NK-92 (cell line): ENCODE measurements around the gene MTUS2.

Source experiments
- DNase-seq: peaks from one replicate; lab custom pipeline; 2025; ENCODE audit not compliant: unreplicated experiment; lab: John Stamatoyannopoulos, UW

MTUS2 gene

DNA sequence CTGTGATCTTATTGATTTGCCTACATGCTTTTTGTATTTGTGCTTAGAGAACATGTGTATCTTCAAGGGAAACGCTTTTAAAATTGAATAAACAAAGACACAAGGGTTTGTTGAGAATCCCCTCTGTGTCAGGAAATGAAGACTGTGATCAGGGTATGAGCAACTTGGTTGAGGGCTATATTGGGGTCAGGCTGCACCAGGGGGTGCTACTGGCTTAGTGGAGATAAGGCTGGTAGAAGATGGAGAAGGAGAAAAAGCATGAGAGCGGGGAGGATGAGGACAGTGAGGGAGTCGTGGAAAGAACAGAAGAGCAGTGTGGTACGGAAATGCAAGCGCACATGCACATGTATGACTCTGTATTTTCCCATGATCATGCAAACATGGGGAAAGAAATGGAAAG, 201.6 kb downstream of the MTUS2 start:
- DNase-seq, result no peak

DNA sequence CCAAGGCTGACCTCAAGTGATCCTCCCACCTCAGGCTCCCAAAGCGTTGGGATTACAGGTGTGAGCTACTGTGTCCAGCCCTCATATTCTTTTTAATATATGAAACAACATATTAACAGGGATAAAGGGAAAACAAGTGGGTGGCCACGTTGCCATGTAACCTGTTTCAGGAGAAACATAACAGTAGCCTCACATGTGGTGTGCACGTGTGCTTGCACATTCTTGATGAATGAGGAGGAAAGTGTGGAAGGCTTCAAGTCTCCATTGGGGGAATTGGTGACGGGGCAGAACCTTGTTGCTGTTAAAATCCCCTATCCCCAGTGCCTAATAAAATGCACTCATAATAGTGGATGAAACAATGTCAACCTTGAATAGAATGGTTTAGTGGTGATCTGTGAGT, 202.3 kb downstream of the MTUS2 start:
- DNase-seq, result no peak

DNA sequence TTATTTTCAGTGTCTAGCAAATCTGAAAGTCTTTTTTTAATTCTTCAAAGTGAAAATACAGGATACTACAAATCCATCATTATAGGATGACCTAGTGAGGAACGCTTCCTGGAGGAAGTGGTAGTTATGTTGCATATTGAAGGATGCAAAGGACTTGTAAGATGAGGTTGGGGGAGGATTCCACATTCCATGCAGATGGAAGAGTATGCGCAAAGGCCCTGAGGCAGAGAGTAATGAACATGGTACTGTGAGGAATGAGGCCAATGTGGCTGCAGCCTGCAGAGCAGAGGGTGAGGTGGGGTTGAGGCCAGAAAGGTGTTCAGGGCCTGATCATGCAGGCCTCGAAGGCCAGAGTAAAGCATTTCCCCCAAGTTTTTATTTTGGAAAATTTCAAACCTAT, 202.8 kb downstream of the MTUS2 start:
- no peak for DNase-seq

DNA sequence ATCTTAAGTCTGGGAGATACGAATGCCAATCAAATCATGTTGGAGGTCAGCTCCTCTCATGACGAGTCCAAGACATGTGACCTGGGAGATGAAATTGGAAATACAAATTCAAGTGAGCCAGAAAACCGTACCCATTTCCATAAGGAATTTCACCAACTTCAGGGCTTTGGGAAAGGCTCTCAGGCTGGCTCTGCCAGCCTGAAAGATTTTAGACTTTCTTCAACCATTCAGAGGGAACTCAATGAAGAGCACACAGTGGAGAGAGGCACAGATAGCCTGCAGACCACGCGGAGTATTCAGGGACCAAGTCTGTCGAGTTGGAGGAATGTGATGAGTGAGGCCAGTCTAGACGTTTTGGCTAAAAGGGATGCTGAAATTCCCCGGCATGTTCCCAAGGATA, 204.6 kb downstream of the MTUS2 start:
- no peak for DNase-seq

DNA sequence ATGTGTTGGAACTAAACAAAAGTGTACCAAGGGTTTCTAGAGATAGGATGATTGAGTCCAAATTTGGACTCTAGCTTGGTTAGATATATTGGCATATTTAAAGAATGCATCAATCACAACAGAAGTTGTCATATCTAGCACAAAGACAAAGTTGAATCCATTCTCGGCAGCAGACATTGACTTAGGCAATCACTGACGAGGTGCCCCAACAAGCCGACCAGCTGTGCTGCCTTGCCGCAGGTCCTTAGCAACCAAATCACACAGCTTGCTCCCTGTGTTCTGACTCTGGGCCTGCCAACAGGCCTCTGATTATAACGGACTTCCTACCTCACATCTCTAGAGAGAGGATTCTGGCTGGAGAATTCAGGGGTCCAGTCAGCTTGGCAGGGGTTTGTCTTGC, 208.7 kb downstream of the MTUS2 start:
- DNase-seq, result no peak

DNA sequence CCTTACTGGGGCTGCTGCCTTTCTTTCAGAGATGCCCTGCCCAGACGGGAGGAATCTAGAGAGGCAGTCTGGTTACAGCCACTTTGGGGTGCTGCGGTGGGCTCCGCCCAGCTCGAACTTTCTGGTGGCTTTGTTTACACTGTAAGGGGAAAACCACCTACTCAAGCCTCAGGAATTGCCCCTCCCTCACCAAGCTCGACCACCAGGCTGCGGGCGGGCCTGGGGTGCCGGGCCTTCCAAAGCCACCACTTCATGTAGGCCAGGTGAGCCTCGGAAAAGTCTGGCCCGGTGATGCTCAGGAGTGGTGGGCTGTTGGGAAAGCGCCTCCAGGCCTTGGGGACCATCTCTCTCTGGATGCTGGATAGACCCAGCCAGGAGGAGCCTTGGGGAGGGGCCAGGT, 218.6 kb downstream of the MTUS2 start:
- DNase-seq, result no peak

DNA sequence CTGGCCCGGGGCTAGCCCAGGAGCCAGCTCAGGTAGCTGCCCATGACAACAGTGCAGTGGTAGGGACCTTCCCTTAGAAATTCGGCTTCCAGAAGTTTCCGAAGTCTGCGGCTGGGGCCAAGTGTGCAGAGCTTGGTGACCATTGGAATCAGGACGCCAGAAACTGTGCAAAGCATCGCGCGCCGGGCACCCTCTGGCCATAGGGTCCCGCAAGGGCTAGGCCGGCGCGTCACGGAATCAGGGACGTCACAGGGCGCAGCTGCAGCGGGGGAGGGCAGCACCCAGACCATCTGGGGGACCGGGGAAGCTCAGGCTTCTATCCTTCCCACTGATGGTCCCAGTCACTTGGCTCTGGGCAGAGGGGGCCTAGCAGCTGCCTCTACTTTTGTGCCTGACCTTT, 219.1 kb downstream of the MTUS2 start:
- DNase-seq, result no peak

DNA sequence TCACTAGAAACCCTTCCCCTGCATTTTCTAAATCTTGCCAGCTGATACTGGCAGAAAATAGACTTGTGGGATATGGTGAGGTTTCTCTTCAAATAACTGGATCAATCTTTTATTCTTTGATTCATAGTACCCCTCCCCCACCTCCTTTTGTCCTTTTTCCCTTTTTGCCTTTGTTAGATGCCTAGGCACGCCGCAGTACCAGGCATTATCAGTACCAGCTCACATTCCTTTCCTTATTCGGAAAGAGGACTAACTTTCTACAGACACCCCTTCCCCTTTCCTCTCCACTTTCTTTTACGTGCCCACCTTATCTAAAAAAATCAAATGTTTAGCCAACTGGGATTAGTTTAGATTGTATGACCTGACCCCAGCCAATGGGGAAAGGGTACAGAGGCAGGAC, 226.4 kb downstream of the MTUS2 start:
- DNase-seq, result no peak

DNA sequence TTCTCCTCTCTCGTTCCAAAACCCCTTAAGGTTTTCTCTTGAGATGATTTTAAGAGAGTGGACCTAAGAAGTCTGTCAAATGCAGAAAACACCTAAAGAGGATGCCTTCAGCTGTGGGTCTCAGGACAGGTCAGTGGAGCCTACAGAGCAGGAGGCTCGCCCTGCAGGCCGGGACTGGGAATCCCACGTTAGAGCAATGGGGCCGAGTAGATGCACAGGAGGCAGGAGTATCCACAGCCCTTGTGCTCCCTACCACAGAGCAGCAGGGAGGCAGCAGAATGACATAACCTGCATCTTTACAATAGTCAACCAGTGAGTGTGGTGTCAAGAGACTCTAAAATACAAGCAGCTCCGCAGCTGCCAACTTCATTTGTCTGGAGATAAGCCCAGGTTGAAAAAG, 229.4 kb downstream of the MTUS2 start:
- no peak for DNase-seq

DNA sequence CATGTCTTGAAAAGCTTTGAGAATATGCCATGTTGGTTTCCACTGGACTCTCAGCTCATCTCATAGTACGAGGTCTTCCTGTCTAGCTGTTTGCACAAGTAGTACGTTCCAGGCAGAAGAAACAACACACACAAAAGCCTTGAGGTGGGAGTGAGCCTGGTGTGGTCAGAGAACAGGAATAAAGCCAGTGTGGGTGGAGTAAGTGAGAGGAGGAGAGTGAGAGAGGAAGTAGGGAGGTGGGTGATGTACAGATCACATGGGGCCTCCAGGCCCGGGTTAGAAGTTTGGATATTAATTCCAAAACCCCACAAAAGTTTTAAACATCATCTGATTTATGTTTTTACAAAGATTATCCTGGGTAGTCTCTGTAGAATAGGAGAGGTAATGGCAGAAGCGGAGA, 230.6 kb downstream of the MTUS2 start:
- no peak for DNase-seq

DNA sequence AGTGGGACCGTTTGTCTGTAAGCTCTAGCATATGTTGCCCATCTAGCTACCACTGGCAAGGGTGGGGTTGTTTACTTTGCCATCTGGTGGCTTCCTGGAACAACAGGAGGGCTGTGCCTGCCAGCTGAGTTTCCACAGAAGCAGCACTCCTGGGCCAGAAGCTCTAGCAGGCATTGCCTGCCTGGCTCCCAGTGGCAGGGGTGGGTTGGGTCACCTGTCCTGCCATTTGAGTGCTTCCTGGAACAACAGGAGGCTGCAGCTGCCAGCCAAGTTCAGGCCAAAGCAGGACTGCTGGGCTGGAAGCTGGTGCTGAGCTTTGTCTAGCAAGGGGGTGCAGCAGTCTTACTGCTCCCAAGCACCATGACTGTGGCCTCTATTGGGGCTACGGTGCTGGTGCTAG, 239.7 kb downstream of the MTUS2 start:
- DNase-seq, result no peak

DNA sequence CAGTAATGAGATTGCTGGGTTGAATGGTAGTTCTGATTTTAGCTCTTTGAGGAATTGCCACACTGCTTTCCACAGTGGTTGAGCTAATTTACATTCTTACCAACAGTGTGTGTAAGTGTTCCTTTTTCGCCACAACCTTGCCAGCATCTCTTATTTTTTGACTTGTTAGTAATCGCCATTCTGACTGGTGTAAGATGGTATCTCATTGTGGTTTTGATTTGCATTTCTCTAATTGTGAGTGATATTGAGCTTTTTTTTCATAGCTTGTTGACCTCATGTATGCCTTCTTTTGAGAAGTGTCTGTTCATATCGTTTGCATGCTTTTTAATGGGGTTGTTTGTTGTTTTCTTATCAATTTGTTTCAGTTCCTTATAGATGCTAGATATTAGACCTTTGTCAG, 245.0 kb downstream of the MTUS2 start:
- no peak for DNase-seq

DNA sequence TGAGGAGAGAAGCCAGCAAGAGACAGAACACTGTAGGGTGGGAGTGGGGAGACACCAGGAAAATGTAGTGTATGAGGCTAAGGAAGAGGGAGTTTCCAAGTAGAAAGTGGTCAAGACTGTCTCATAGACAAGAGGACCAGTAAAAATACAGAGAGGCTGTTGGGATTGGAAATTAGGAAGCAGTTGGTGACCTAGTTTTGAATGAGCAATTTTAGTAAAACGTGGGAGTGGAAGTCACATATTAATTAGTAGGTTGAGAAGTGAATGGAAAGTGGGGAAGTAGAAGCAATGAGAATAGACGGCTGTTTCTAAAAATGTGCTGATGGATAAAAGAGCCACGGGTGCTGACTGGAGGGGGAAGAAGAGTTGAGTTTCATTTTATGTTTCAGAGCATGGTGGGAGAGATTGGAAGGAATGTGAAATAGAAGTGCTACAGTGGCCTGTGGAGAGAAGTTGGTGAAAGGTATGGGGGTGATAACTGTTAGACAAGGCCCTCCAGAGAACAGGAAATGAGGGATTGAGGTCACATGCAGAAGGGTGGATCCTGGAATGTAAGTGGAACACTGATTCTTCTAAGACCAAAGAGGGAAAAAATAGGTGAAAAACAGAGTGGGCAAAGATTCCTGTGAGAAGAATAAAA, 247.3 kb downstream of the MTUS2 start:
- no peak for DNase-seq

DNA sequence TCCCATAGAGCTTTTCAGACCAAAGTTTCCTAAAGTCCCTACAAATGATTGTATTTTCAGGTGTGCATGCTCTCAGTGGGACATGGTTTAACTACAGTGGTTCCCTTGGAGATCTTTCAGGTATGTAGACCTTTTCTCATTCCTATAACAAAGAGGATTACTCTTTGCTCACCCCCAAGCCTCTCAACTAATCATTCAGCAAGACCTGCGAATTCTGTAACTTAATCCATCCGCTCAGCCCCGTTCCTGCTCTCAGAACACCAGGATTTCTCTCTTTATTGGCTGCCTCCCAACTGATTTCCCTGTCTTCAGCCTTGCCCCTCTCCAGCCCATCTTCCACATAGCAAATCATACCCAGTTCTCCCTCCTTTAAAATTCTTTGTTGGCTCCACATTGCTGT, 253.6 kb downstream of the MTUS2 start:
- no peak for DNase-seq

DNA sequence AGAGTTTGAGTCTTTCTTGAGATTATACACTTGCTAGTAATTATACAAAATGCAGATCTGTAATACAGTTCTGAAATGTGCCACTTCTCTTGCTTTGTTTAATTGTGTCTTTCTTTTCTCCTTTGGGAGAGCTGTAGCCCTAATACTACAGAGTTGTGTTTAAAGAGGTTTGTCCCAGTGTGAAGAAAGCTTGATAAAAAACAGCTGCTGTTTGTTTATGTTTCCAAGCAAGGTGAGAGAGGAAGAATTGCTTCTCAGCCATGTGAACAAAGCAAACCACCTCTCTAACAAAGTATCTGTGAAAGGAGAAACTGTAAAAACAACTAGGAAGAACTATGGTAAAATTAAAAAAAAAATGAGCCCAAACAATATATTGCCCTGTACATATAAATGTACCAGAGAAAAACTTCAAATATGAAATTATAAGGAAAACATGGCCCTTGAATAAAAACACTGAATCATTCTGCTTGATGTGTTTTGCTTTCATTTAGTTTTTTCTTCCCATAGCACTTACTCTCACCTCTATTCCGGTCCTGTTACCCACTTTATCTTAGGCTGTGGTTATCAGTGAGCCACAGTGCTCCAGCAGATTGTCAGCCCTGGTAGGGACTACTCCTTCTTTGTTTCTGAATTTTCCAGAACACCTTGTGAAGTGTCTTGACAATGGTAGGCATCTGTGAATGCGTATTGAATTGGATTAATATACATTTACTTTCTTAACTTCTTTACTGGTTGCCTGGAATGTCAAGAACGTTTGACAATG, 257.1 kb downstream of the MTUS2 start:
- DNase-seq, result no peak

DNA sequence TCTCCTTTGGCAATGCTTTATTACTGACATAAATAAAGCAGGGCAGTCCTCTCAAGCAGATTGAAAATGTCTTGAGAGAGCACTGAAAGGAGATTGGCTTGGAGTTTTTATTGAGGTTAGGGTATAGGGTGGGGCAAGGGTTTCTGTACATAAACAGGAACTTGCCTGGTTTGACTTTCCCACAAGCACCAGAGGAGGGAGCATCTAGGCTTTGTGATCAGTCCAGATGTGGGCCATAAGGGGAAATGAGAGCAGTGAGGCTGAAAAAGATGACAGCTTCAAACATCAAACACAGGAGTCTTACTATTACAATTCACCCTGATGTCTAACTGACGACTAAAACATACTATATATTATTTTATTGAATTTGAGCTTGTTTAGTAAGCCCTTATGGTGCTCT, 260.9 kb downstream of the MTUS2 start:
- no peak for DNase-seq

DNA sequence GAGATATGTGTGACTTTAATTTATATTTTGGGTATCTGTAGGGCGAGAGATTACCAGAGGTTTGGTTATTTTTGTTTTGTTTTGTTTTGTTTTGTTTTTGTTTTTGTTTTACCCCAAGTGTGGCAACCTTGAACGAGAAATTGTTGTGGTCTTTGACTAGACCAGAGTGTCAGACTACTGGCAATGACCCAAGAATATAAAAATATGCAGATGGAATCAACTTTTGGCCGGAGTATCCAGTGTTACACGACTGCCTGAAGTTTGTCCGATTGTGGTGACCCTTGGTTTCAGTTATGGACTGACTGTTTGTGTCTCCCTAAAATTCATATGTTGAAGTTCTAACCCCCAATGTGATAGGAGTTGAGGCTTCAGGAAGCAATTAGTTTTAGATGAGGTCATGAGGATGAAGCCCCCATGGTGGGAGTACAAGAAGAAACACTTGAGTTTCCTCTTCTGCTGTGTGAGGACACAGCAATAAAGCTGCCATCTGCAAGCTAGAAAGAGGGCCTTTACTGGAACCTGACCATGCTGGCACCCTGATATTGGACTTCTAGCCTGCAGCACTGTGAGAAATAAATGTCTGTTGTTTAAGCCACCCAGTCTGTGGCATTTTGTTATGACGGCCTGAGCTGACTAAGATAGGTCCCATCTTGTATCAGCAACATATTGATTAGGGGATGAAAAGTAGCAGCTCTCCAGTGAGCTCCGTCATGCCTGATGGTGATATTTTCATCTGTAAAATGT, 261.7 kb downstream of the MTUS2 start:
- no peak for DNase-seq

DNA sequence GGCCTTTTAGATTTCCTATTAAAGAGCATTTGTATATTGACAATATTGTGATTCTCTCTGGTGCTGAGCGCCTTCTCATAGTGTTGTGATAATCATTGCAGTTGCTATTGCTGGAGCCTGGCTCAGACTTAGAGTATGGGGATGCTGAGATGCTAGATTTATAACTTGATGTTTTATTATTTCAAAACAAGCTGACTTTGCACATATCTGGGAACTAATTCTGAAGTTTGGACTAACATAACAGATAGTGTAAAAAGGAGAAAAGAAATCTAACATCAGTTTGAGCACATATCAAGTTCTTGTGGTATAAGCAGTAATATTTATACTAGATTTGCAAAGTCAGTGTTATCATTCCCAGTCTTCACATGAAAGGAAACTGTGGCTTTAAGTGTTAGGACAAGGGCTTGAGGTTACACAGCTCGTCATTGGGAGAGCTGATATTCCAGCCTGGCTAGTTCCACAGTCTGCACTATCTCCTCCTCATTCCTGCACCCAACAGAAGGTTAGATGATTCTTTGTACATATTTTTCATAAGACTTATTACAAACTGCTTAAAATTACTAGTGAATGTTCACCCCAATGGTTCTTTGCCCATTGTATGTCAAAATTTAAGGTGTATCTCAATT, 279.8 kb downstream of the MTUS2 start:
- DNase-seq, result no peak

DNA sequence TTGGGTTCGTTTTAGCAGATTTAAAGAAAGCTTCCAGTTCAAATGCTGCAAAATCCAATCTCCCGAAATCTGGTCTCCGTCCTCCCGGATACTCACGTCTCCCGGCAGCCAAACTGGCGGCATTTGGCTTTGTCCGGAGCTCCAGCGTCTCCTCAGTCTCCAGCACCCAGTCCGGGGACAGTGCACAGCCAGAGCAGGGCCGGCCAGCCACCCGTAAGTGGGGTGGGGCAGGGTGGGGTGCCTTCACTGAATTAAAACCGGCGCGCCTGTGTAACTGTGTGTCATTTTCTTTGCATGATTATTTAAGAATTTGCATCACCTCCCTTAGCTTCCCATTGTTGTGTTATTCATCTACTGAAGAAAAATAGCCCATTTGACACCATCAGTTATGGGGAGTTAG, 280.6 kb downstream of the MTUS2 start:
- DNase-seq, result no peak

DNA sequence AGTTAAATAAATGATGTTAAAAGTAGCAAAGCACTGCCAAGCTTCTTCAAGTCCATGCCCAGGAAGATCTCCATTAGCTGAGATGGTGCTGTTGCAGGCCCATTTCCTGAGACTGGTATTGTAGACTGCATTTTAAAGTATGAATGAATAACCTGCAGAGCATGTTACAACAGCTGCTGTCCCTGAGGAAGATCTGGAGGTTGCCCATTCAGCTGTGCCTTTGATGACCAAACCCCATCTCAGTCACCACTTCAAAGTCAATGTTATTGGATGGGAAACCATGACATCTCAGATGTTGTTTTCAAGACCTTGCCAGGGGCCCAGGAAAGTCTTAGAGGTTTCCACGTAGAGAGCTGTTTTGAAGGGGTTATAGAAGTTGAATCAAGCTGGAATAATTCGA, 281.3 kb downstream of the MTUS2 start:
- no peak for DNase-seq

DNA sequence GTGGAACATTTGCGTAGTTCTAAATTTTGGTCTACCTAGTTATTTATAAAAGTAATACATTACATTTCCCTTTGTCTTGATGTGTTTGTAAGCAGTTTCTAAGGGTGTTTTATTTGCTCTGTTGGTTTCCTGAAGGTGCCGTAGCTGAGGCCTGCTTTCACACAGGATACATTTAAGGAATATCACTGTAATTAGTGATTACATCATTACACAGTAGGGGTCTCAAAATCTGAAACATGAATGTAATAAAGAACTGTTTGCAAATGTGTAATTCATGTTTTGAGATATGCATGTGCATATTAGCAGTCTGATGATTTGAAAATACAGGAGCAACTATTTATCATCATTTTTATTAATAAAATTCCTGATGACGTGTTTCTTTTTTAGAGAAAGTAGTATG, 281.8 kb downstream of the MTUS2 start:
- DNase-seq, result no peak
